Mesenchymal stem cell (in vitro differentiated cells and primary cell): ENCODE results near the gene ZNF396.

Experiments
- DNase-seq: peaks from one replicate; pipeline ENCODE4 v3.0.0-alpha.2; 2013
- H2AFZ ChIP-seq: one replicate; pipeline ENCODE4 v1.6.1; 2013; ENCODE audit warnings: low read depth, mild to moderate bottlenecking, control low read depth, inconsistent platforms, low read length, moderate library complexity
- H2AK5ac ChIP-seq: 2 replicates; pipeline ENCODE4 v1.6.1; 2013; ENCODE audit warnings: low read length, moderate library complexity, mild to moderate bottlenecking, inconsistent platforms; ENCODE audit not compliant: severe bottlenecking
- H2BK120ac ChIP-seq: one replicate; pipeline ENCODE4 v1.6.1; 2013; ENCODE audit warnings: low read depth, mild to moderate bottlenecking, inconsistent platforms, low read length, moderate library complexity
- H2BK12ac ChIP-seq, 2 experiments: one replicate each; pipeline ENCODE4 v1.6.1; 2013; ENCODE audit warnings: inconsistent platforms in 2 of 2, low read length in 2 of 2, mild to moderate bottlenecking in 2 of 2, moderate library complexity in 2 of 2, control low read depth in 1 of 2
- H2BK15ac ChIP-seq: one replicate; pipeline ENCODE4 v1.6.1; 2013; ENCODE audit warnings: mild to moderate bottlenecking, low read depth, inconsistent platforms; ENCODE audit not compliant: poor library complexity, severe bottlenecking
- H2BK5ac ChIP-seq: 2 replicates; pipeline ENCODE4 v1.6.1; 2013; ENCODE audit warnings: low read depth, mild to moderate bottlenecking, low read length, control low read depth, inconsistent platforms; ENCODE audit not compliant: poor library complexity, severe bottlenecking
- H3K14ac ChIP-seq, 2 experiments: one replicate each; pipeline ENCODE4 v1.6.1; 2013; ENCODE audit warnings: inconsistent platforms in 2 of 2, low read length in 2 of 2, control low read depth in 1 of 2, mild to moderate bottlenecking in 1 of 2, moderate library complexity in 1 of 2
- H3K18ac ChIP-seq, 2 experiments: one replicate each; pipeline ENCODE4 v1.6.1; 2013; ENCODE audit warnings: inconsistent platforms in 2 of 2, low read length in 2 of 2, control low read depth in 1 of 2, low read depth in 1 of 2, mild to moderate bottlenecking in 1 of 2
- H3K23ac ChIP-seq, 2 experiments: one replicate each; pipeline ENCODE4 v1.6.1; 2013; ENCODE audit warnings: inconsistent platforms in 2 of 2, low read length in 2 of 2, mild to moderate bottlenecking in 2 of 2, moderate library complexity in 2 of 2, control low read depth in 1 of 2
- H3K27ac ChIP-seq: 2 replicates; pipeline ENCODE4 v1.5.1; 2013; ENCODE audit warnings: mild to moderate bottlenecking, moderate library complexity, low read length, control low read depth, inconsistent platforms; ENCODE audit not compliant: poor library complexity, severe bottlenecking
- H3K27me3 ChIP-seq, 2 experiments: 2 replicates each; pipeline versions ENCODE4 v1.6.1 to v1.7.0; 2013; ENCODE audit warnings: low read length in 2 of 2, mild to moderate bottlenecking in 2 of 2, moderate library complexity in 2 of 2, control low read depth in 1 of 2, inconsistent platforms in 1 of 2; ENCODE audit not compliant: control insufficient read depth in 1 of 2, insufficient read depth in 1 of 2
- H3K36me3 ChIP-seq, 2 experiments: 2 replicates each; pipeline versions ENCODE4 v1.6.1 to v1.7.0; 2013; ENCODE audit warnings: low read length in 2 of 2, control low read depth in 1 of 2, inconsistent platforms in 1 of 2, low read depth in 1 of 2, mild to moderate bottlenecking in 1 of 2; ENCODE audit not compliant: insufficient read depth in 2 of 2, control insufficient read depth in 1 of 2
- H3K4ac ChIP-seq, 2 experiments: one replicate each; pipeline ENCODE4 v1.6.1; 2013; ENCODE audit warnings: inconsistent platforms in 2 of 2, low read length in 2 of 2, mild to moderate bottlenecking in 2 of 2, moderate library complexity in 2 of 2, control low read depth in 1 of 2, low read depth in 1 of 2
- H3K4me1 ChIP-seq: 2 replicates; pipeline ENCODE4 v1.6.1; 2013; ENCODE audit warnings: low read depth, low read length, control low read depth; ENCODE audit not compliant: control insufficient read depth, insufficient read depth
- H3K4me2 ChIP-seq: 2 replicates; pipeline ENCODE4 v1.6.1; 2013; ENCODE audit warnings: low read length, mild to moderate bottlenecking, inconsistent platforms; ENCODE audit not compliant: poor library complexity, severe bottlenecking
- H3K4me3 ChIP-seq, 2 experiments: 2 replicates each; pipeline versions ENCODE4 v1.5.1 to v1.7.0; 2013; ENCODE audit warnings: low read length in 2 of 2, mild to moderate bottlenecking in 2 of 2, control low read depth in 1 of 2, low read depth in 1 of 2; ENCODE audit not compliant: insufficient read depth in 1 of 2
- H3K79me1 ChIP-seq: replicated peaks from 2 replicates; pipeline ENCODE4 v1.6.1; 2013; ENCODE audit warnings: mild to moderate bottlenecking, control low read depth, low read length, inconsistent platforms; ENCODE audit not compliant: poor library complexity, severe bottlenecking
- H3K9ac ChIP-seq: 2 replicates; pipeline ENCODE4 v1.7.0; 2013; ENCODE audit warnings: mild to moderate bottlenecking, low read length, moderate library complexity
- H3K9me3 ChIP-seq: 2 replicates; pipeline ENCODE4 v1.7.0; 2013; ENCODE audit warnings: mild to moderate bottlenecking, low read length; ENCODE audit not compliant: control insufficient read depth
- H4K8ac ChIP-seq: one replicate; pipeline ENCODE4 v1.6.1; 2013; ENCODE audit warnings: inconsistent platforms, mild to moderate bottlenecking, low read length, moderate library complexity
- H4K91ac ChIP-seq: one replicate; pipeline ENCODE4 v1.6.1; 2013; ENCODE audit warnings: mild to moderate bottlenecking, low read length, inconsistent platforms
- WGBS: methylation state at CpG from one replicate; pipeline ENCODE4 v1.1.7; 2013; ENCODE audit warnings: mixed read lengths; 5-methylcytosine and 5-hydroxymethylcytosine counted together

ZNF396 gene

GRCh38 chr18:35377875-35378573 lies 887 bp upstream of the ZNF396 start:
- peaks cover 0 to 4% of the 10 kb centered on the region in 2 experiments for H3K36me3 ChIP-seq
- no peak overlapping the region for H2BK5ac ChIP-seq
- H3K14ac ChIP-seq = no peak overlapping the region
- peaks cover 7% of the 10 kb centered on the region for H3K4me1 ChIP-seq
- 88% methylated on average over 7 of the region's 14 CpGs for WGBS
- H3K23ac ChIP-seq = no peak overlapping the region
- H3K18ac ChIP-seq = no peak overlapping the region
- H2AFZ ChIP-seq = no peak overlapping the region
- no peak overlapping the region for H3K27ac ChIP-seq
- H3K79me1 ChIP-seq = peaks cover 5% of the 10 kb centered on the region
- H3K27me3 ChIP-seq = peaks cover 12 to 17% of the 10 kb centered on the region in 2 experiments
- peak overlapping the region in 1 of 2 experiments; percentile 81 for H3K4me3 ChIP-seq
- H4K91ac ChIP-seq = no peak overlapping the region
- H2BK120ac ChIP-seq = no peak overlapping the region
- H2AK5ac ChIP-seq = no peak overlapping the region
- no peak overlapping the region for H3K4me2 ChIP-seq
- H4K8ac ChIP-seq = no peak overlapping the region
- peak; percentile 16 for DNase-seq
- no peak overlapping the region for H2BK15ac ChIP-seq
- no peak overlapping the region for H3K4ac ChIP-seq
- no peak overlapping the region for H2BK12ac ChIP-seq
- H3K9ac ChIP-seq = peak overlapping the region; percentile 76
- H3K9me3 ChIP-seq = no peaks in the 10 kb centered on the region

- H3K18ac ChIP-seq = peak overlapping the region; percentile 25 to 88
- no peak overlapping the region for H3K27ac ChIP-seq
- no peaks in the 10 kb centered on the region for H3K9me3 ChIP-seq
- H2BK15ac ChIP-seq = no peak overlapping the region
- H3K4me3 ChIP-seq = peak overlapping the region; percentile 79 to 81
- H2BK5ac ChIP-seq = no peak overlapping the region
- H2BK120ac ChIP-seq = no peak overlapping the region
- no peak overlapping the region for H3K14ac ChIP-seq
- H4K91ac ChIP-seq = peak overlapping the region; percentile 91
- peaks cover 12 to 17% of the 10 kb centered on the region in 2 experiments for H3K27me3 ChIP-seq
- WGBS = 14% methylated on average over 13 of the region's 13 CpGs
- peak overlapping the region; percentile 96 for H4K8ac ChIP-seq
- peak; percentile 22 for DNase-seq
- peak overlapping the region in 1 of 2 experiments; percentile 90 for H3K23ac ChIP-seq
- H3K4me1 ChIP-seq = peaks cover 7% of the 10 kb centered on the region
- peak overlapping the region; percentile 76 for H3K9ac ChIP-seq
- peaks cover 5% of the 10 kb centered on the region for H3K79me1 ChIP-seq
- peak overlapping the region; percentile 98 for H3K4me2 ChIP-seq
- peaks cover 0 to 4% of the 10 kb centered on the region in 2 experiments for H3K36me3 ChIP-seq
- H3K4ac ChIP-seq = peak overlapping the region; percentile 1 to 27
- no peak overlapping the region for H2BK12ac ChIP-seq
- no peak overlapping the region for H2AK5ac ChIP-seq
- H2AFZ ChIP-seq = peak overlapping the region; percentile 99
These were observed 770 bp downstream of the ZNF396 start for GRCh38 chr18:35376393-35376741.

GRCh38 chr18:35374708-35375107 lies 2.4 kb downstream of the ZNF396 start:
- Histone ChIP-seq H3K27me3 (peaks cover 12 to 17% of the 10 kb centered on the region in 2 experiments), H2BK15ac (no peak overlapping the region), H4K8ac (no peak overlapping the region), H3K4ac (no peak overlapping the region), H3K14ac (no peak overlapping the region), H3K9me3 (no peaks in the 10 kb centered on the region), H4K91ac (no peak overlapping the region), H2BK5ac (no peak overlapping the region), H3K4me2 (no peak overlapping the region), H2BK120ac (no peak overlapping the region), H2AFZ (no peak overlapping the region), H3K4me3 (no peak overlapping the region), H3K18ac (no peak overlapping the region), H2BK12ac (no peak overlapping the region), H2AK5ac (no peak overlapping the region), H3K27ac (no peak overlapping the region), H3K79me1 (peaks cover 5% of the 10 kb centered on the region), H3K36me3 (peaks cover 0 to 4% of the 10 kb centered on the region in 2 experiments), H3K9ac (no peak overlapping the region), H3K4me1 (peaks cover 7% of the 10 kb centered on the region), H3K23ac (no peak overlapping the region)
- 94% methylated on average over 4 of the region's 4 CpGs for WGBS
- DNase-seq = no peak

GRCh38 chr18:35371412-35372195 lies 5.5 kb downstream of the ZNF396 start:
- DNase-seq = no peak
- Histone ChIP-seq H3K79me1 (peaks cover 4% of the 10 kb centered on the region), H2AFZ (no peak overlapping the region), H4K8ac (no peak overlapping the region), H3K4me2 (no peak overlapping the region), H3K9ac (peak overlapping the region; percentile 74), H4K91ac (no peak overlapping the region), H2BK120ac (no peak overlapping the region), H3K36me3 (peaks cover 0 to 4% of the 10 kb centered on the region in 2 experiments), H3K4me3 (peak overlapping the region in 1 of 2 experiments; percentile 55), H3K23ac (no peak overlapping the region), H3K27ac (no peak overlapping the region), H3K18ac (no peak overlapping the region), H2BK5ac (no peak overlapping the region), H2BK12ac (no peak overlapping the region), H3K4me1 (peaks cover 4% of the 10 kb centered on the region), H3K14ac (no peak overlapping the region), H3K27me3 (peaks cover 0 to 16% of the 10 kb centered on the region in 2 experiments), H2AK5ac (no peak overlapping the region), H3K9me3 (no peaks in the 10 kb centered on the region), H3K4ac (no peak overlapping the region), H2BK15ac (no peak overlapping the region)
- 97% methylated on average over 1 of the region's 1 CpG for WGBS
